H54 (cell line): ENCODE data around the gene ZC3H6.
"Not testable (repeated sequence)": the region's sequence is repeated elsewhere in the genome, so short reads cannot be mapped to it uniquely, and the experiment has no call there.

Experiments used
- DNase-seq: peaks from one replicate; pipeline ENCODE4 v3.0.0; 2011; ENCODE audit warnings: low spot score, mixed read lengths; ENCODE audit not compliant: insufficient read length
- FAIRE-seq: peaks from 3 replicates; lab custom pipeline; 2011; peaks lifted over from hg19 to GRCh38; lab: Jason Lieb, UNC
- POLR2A ChIP-seq: IDR thresholded peaks from 2 replicates; pipeline ENCODE4 v1.6.1; 2011; ENCODE audit warnings: low read depth, mild to moderate bottlenecking, low read length

The ZC3H6 gene

DNA sequence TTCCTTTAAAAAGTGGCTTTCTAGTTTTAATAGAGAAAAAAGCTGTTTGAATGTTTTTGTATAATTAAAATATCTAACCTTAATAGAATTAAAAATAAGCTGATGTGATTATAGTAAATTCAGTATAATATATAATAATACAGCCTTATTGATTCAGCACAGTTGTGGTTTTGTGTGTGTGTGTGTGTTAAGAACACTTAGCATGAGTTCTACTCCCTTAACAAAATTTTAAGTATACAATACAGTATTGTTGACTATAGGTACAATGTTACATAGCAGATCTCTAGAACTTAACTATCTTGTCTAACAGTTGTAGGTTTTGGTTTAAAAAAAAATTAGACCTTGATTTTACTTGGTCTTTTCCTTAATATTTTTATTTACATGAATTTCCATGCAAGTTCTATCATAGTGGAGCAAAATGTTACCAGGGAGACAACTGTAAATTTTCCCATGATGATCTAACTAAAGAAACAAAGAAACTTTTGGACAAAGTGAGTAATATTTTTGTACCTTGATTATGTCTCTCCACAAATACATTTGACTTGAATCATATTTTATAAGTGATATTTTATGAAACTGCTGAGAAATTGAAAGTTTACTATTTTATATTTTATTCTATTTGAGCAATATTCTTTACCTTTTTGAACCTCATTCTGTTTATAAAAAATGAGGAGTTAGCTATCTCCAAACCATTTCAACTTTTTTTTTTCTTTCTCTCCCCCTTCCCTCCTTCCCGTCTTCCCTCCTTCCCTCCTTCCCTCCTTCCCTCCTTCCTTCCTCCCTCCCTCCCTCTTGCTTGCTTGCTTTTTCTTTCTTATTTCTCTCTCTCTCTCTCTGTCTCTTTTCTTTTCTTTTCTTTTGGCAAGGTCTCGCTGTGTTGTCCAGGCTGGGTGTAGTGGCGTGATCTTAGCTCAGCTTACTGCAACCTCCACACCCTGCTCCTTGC is 46.3 kb downstream of the ZC3H6 start:
- TF ChIP-seq POLR2A: no peak
- FAIRE-seq: no peak
- DNase-seq: no peak

DNA sequence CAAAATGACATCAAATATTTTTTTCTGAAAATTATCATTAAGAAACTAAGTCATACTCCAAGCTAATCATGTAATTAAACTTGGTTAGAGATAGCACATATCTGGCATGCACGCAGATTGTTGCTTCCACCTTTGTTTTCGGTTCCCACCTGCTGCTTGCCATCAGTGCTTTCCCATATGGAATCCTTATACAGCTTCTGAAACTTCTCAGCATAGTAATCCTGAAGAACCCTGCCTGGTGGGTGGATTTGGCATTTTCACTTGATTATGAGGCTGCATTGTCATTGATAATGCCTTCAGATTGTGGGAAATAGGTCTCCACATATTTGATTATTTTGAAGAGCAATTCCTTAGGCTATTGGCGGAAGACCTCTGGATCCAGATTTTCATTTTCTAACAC is 47.5 kb downstream of the ZC3H6 start:
- no peak for TF ChIP-seq POLR2A
- DNase-seq: no peak
- no peak for FAIRE-seq

DNA sequence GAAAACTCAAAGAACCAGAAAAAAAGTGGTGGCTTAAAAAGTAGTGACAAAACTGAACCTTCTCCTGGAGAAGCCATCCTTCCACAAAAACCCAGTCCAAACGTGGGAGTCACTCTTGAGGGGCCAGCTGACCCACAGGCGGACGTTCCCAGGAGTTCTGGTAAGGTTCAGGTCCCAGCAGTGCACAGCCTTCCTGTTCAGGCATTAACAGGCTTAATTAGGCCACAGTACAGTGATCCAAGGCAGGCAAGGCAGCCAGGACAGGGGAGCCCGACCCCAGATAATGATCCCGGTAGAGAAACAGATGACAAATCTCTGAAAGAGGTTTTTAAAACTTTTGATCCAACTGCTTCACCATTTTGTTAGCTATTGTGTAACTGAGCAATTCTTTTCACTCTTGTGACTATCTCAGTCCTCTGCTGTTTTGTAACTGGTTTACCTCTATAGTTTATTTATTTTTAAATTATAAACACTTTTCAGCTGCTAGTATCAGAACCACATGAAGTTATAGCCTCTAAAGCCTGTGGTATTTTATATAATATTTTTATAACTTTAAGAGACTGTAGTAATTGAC is 56.8 kb downstream of the ZC3H6 start:
- TF ChIP-seq POLR2A: no peak
- no peak for FAIRE-seq
- no peak for DNase-seq

DNA sequence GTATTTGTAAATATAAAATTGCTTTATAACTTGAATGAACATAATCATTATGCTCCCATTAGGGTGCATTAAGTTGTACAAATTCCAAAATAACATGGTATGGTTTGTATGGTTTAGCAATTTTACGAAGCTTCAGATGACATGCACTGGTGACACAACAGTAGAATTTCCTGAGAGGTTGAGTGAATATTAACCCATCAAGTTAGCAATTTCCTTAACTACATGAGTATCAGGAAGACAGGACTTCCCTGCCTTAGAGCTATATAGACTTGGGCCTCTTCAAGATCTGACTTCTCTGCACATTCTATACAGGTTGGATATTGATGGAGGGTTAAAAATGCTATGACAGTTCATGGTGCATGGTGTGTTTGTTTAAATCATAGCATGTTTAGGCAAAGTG is 60.2 kb downstream of the ZC3H6 start:
- DNase-seq (no peak), FAIRE-seq (no peak)
- TF ChIP-seq POLR2A: no peak

DNA sequence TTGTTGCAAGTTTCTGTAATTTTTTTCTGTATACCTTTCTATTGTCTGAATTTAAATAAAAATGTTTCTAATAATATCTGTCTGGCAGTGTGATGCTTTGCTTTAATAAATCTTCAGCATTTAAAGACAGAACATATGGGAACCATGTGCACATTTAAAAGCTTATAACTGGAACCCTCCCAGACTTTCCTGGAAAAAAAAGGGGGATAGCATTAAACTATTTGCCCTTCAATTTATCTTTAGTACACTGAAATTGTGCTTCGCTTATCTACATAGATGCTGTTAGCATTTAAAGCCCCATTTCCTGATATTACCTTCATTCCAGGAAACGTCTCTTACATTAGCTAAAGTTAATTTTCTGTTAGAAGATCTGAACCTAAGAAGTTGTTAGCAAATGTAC is 64.6 kb downstream of the ZC3H6 start:
- FAIRE-seq: no peak
- DNase-seq: no peak
- no peak for TF ChIP-seq POLR2A

DNA sequence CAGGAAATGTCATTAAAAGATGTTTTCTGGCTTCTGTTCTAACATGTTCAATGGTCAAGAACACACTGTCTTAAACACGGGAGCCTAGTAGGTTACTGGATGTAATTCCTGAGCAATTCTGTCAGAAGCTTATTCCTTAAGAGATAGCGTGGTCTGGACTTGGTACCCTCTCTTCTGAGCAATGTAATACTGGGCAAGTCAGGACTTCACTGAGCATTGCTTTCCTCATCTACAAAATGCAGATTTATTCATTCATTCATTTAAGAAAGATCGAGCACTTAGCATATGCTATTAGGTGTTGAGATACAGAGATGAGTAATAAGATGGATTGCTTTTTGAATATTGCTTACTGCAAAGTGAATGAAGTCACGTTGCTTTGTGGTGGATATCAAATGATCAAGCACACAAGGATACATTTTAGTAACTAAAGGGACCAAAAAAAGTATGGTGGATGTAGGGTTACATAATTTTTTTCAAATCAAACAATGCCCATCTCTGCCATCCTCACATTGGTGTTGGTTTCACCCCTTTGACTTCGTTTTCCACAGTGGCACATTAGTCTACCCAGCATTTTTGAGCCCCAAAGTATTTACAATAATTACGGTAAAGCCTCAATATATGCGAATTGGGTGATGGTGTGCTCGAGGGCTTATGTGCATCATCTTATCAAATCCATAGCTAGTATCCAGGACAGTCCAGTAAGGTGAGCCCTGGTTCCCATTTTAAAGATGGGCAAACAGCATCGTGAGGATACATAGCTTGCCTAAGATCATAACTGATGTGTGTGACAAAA is 65.3 kb downstream of the ZC3H6 start:
- FAIRE-seq: no peak
- TF ChIP-seq POLR2A: no peak
- no peak for DNase-seq

DNA sequence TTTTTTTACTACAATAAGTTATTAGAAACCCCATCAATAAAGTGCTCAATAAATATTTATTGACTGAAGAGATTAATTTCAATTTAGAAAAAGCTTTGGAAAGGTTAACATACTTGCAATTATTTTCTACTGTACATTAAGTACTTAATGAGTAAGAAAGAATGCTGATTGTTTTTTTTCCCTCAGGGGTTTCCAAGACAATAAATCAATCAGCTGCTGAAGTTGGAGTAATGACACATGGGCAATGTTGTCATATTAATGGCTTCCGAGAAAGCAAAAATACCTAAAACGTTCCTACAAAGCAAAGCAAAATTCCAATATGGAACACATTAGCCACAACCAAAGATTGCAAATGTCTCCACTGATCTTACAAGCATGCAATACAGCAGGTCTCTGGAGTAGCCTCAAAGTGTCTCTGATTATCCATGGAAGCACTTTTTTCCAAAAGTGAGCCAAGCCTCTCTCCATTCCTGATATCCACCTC is 66.7 kb downstream of the ZC3H6 start:
- no peak for TF ChIP-seq POLR2A
- FAIRE-seq (no peak), DNase-seq (no peak)

DNA sequence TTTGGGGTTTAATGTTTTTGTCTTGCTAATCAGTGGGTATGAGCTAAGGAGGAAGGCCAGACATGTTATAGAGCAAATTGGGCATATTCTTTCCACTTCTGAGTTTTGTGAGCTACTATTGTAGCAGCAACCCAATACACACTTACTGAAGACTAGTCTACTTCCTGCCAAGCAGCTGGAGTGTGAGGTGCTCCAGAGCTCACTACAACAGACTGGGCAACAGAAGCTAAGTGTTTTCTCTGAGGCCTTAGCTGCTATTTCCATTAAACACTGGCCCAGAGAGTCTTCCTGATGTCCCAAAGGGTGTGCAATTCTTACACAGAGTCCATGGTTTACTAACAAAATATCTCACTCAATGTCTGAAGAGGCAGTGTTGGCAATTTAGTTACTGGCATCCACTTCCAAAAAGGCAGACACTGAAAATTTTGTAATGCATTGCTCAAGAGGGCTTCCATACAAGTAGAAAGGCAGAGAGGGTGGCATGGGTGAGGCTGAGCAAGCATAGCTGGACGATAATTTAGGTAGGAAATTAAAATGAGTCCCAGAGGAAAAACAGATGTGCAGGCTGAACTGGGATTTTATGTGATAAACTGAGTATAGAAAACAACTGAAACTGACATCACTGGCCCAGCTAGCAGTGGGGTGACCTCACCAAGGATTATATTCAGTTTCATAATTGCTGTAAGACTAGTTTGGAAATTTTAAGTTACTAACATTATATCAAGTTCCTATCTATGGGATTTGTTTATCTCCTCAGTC is 68.6 kb downstream of the ZC3H6 start:
- no peak for FAIRE-seq
- no peak for TF ChIP-seq POLR2A
- no peak for DNase-seq

DNA sequence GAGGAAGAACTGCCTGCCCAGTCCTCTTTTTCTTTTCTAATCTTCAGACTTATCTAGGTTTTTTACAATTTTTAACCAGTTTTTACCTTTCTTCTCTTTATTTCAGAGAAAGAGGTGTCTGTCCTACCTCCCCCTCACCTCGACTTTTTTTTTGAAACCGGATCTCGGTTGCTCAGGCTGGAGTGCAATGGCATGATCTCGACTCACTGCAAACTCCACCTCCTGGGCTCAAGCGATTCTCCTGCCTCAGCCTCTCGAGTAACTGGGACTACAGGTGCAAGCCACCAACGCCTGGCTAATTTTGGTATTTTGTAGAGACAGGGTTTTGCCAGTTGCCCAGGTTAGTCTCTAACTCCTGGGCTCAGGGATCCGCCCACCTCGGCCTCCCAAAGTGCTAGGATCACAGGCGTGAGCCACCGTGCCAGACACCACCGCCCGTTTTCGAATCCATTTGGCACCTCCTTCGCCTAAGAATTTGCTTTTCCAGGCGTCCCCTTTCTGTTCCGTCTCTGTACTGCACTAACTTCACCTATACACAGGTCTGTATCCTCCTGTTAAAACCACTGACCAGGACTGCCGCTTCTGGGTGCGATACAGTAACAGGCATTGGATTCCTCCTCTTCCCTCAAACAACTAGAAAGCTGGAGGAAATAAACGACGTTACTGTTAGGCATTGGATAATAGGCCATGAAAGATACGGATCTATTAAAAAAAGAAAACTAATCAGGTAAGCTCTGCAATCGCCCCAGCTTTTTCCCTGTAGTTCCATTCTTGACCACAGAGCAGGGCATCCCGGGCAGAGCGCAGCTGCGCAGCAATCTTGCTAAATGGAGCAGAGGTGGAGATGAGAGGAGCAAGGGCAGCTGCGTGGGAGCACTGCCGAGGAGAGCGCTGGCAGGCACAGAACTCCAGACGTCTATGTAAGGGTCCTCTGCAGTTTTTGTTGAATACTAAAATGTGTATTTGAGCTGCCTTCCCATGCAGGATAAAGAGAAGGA is 69.9 kb downstream of the ZC3H6 start:
- DNase-seq: no peak
- FAIRE-seq: no peak
- no peak for TF ChIP-seq POLR2A

DNA sequence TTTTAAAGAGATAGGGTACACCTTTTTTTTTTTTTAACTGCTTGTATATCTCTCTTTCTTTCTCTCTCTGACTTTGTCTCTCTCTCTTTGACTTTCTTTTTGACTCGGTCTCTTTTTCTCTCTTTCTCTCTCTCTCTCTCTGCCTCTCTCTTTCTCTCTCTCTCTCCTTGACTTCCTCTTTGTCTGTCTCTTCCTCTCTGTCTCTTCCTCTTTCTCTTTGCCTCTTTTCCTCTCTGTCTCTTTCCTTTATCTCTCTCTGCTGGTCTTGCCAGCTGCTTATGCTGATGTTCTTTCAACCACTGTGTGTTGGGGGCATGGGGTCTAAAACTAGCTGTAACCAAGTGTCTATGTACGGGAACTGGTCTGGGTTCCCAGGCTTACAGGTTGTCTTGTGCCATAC is 76.9 kb downstream of the ZC3H6 start:
- DNase-seq, FAIRE-seq: not testable (repeated sequence)

DNA sequence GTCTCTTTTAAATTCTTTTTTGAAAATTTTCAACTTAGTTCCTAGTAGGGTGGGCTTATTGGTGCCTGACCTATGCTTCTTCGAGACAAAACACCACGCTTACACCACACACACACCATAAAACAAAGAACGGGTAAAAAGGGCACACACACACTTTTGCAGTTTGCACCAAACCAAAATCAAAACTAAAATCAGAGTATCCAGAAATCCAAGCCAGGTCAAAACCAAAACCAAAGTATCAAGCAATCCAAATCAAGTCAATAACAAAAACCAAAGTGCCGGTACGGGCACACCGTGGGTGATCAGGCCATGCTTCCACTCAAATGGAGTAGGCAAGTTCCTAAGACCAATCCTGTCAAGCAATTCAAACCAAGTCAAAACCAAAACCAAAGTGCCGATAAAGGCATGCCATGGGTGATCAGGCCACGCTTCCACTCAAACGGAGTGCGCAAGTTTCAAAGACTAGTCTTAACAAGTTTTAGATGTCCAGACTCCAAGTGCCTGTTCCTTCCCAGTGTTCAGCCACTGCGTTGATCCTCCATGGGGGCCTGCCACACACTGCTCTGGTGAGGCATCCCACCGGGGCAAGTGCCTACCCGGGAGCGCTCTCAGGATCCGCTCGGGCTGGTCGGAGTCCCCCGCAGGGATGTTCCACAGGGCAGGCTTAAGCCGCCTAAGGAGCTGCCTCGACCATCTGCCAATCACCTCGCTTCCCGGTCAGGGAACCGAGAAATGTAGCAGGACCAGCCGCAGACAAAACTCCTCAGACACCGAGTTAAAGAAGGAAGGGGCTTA is 77.6 kb downstream of the ZC3H6 start:
- not testable (repeated sequence) for FAIRE-seq, DNase-seq

DNA sequence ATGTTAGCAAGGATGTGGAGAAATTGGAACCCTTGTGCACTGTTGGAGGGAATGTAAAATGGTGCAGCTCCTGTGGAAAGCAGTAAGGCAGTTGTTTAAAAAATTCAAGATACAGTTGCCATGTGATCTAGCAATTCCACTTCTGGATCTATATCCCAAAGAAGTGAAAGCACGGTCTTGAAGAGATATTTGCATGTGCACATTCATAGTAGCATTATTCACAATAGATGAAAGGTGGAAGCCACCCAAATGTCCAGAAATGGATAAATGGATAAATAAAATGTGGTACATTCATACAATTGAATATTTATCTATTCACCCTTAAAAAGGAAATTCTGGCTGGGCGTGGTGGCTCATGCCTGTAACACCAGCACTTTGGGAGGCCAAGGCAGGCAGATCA is 78.9 kb downstream of the ZC3H6 start:
- FAIRE-seq: not testable (repeated sequence)

DNA sequence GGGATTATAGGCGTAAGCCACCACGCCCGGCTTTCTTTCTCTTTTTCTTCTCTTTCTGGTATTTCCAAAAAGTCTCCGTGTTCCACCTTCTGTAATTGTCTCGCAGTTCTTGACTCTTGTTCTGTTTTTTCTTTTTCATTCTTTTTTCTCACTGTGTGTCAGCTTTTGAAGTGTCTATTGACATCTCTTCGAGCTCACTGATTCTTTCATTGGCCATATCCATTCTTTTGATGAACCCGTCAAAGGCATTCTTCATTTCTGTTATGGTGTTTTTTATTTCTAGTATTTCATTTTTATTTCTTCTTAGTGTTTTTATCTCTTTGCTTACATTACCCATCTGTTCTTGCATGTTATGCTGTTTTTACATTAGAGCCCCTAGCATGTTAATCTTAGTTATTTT is 84.7 kb downstream of the ZC3H6 start:
- DNase-seq, FAIRE-seq: not testable (repeated sequence)

More for the DNA sequence above, 78.9 kb downstream of the ZC3H6 start:
- DNase-seq: not testable (repeated sequence)
